Aorta (tissue), 5 donors: ENCODE measurements around the gene HS1BP3. TPM values are rescaled to one million over a fixed set of nuclear protein-coding genes. Genes with fewer than 3 reads are reported as not detected.
A peak's percentile ranks its signal among the peaks of the same experiment; 100 is the strongest.

Experiments
- ATAC-seq: fragments of 200-7000 bp; cut with Tn5 transposase; one replicate; pipeline ENCODE4 v1.9.1; 2022; ENCODE audit warnings: moderate library complexity; ENCODE audit not compliant: low FRiP score
- DNase-seq, 2 donors: peaks; one replicate each; pipeline ENCODE4 v3.0.0-alpha.2; 2020
- H3K27ac ChIP-seq, 2 donors: one replicate each; pipeline ENCODE4 v1.5.1; 2013; ENCODE audit warnings: low read length in 2 of 2, mild to moderate bottlenecking in 2 of 2, moderate library complexity in 2 of 2, control low read depth in 1 of 2, inconsistent platforms in 1 of 2, low read depth in 1 of 2
- H3K27me3 ChIP-seq, 2 donors: one replicate each; pipeline ENCODE4 v1.6.1; 2013; ENCODE audit warnings: control low read depth in 1 of 2, low read length in 1 of 2, mild to moderate bottlenecking in 1 of 2, moderate library complexity in 1 of 2; ENCODE audit not compliant: insufficient read depth in 2 of 2, control insufficient read depth in 1 of 2
- H3K36me3 ChIP-seq, 2 donors: one replicate each; pipeline ENCODE4 v1.6.1; 2013; ENCODE audit warnings: control low read depth in 1 of 2, low read length in 1 of 2, mild to moderate bottlenecking in 1 of 2; ENCODE audit not compliant: insufficient read depth in 2 of 2, control insufficient read depth in 1 of 2
- H3K4me1 ChIP-seq, 2 donors: one replicate each; pipeline ENCODE4 v1.6.1; 2013; ENCODE audit warnings: low read length in 2 of 2, control low read depth in 1 of 2, mild to moderate bottlenecking in 1 of 2, moderate library complexity in 1 of 2; ENCODE audit not compliant: insufficient read depth in 2 of 2, control insufficient read depth in 1 of 2
- H3K4me3 ChIP-seq, 2 donors: one replicate each; pipeline ENCODE4 v1.5.1; 2013; ENCODE audit warnings: low read length in 2 of 2, control low read depth in 1 of 2, mild to moderate bottlenecking in 1 of 2
- H3K9me3 ChIP-seq: one replicate; pipeline ENCODE4 v1.6.1; 2013; ENCODE audit warnings: mild to moderate bottlenecking, low read length; ENCODE audit not compliant: control insufficient read depth
- WGBS, 2 donors: extraction: QIAGEN DNeasy Blood & Tissue Kit; methylation state at CpG; one replicate each; pipeline ENCODE4 v1.1.7; 2013; 5-methylcytosine and 5-hydroxymethylcytosine counted together
- intact Hi-C, 2 donors: fragments of 100-400 bp; cut with DNase I; formaldehyde crosslinking; loops; one replicate each; pipeline versions ENCODE4 v1.14.2 to v1.15.0; 2022
- polyA plus RNA-seq, 2 donors: library from polyadenylated mRNA; stranded (reverse); fragments of 200-250 nt; gene quantifications; one replicate each; pipeline ENCODE4 v1.2.3, GENCODE V29; 2013
- total RNA-seq, 2 donors: library from RNA; stranded (reverse); fragmentation: NEBNext Ultra II Directional; extraction: Animal tissue kit (Norgen Biotek cat#: 25700); gene quantifications; one replicate each; pipeline ENCODE4 v1.2.1, GENCODE V29; 2021
- donor health status: healthy with polysubstance abuse.
- donor health status: Bipolar disorder and iron deficiency.
- donor health status: DM: no; HTN: no; CAD: no.
- donor health status: DM: no; HTN: no; CAD: no.
- donor health status: DM: yes; HTN: yes; CAD: no.

The HS1BP3 gene
- total and polyA plus RNA-seq, 4 donors = 27.5 to 42.3 (median 34.2) TPM

DNA sequence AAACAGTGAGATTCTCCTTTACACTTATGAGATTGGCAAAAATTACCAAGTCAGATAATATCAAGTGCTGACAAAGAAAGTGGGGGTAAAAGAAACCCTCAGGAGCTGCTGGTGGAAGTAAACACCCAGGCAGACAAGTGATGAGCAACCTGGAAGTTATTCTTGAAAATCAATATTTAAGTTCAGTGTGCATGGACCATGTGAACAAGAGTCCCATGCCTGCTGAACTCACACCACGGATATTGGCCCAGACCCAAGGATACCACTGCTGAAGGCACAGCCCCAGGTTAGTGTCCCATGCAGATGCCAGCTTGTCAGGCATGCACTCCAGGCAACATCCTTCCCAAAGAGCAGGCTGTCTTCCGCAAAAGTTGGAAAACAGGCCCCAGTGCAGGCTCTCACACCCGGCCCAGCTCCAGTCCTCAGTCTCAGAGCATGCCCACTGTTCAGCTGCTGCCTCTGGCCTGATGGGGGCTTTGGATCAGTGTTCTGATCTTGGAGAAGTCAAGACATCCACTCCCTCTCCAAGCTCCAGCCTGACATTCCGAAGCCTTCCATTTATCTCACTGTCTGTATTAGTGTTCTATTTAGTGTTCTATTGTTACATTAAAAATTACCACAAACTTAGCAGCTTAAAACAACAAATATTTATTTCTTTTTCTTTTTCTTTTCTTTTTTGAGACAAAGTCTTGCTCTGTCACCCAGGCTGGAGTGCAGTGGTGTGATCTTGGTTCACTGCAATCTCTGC is 70.0 kb downstream of the HS1BP3 start:
- DNase-seq (peak; percentile 42 to 51), ATAC-seq (no peak)
- WGBS, 2 donors = 48 to 51% methylated on average over 4 of the region's 4 CpGs
- Histone ChIP-seq H3K27ac (peak overlapping the region; percentile 35 to 49), H3K27me3 (no peaks in the 10 kb centered on the region), H3K4me1 (no peaks in the 10 kb centered on the region), H3K9me3 (no peaks in the 10 kb centered on the region), H3K4me3 (no peak overlapping the region), H3K36me3 (no peaks in the 10 kb centered on the region)
- intact Hi-C loops = loop anchor here in 1 of 2 donors (5.0 kb wide), 2 partner anchors 36 to 51 kb away; no protein-coding TSS in a partner anchor

GRCh38 chr2:20579866-20580265 is 71.0 kb downstream of the HS1BP3 start:
- intact Hi-C loops = loop anchor here (5.0 kb wide), 3 partner anchors 37 to 128 kb away; no protein-coding TSS in a partner anchor
- Histone ChIP-seq H3K36me3 (no peaks in the 10 kb centered on the region), H3K4me3 (no peak overlapping the region), H3K4me1 (no peaks in the 10 kb centered on the region), H3K27ac (peak overlapping the region; percentile 66 to 67), H3K27me3 (no peaks in the 10 kb centered on the region), H3K9me3 (no peaks in the 10 kb centered on the region)
- no peak for ATAC-seq
- peak; percentile 53 to 69 for DNase-seq
- WGBS, 2 donors = 7 to 15% methylated on average over 1 of the region's 1 CpG

DNA sequence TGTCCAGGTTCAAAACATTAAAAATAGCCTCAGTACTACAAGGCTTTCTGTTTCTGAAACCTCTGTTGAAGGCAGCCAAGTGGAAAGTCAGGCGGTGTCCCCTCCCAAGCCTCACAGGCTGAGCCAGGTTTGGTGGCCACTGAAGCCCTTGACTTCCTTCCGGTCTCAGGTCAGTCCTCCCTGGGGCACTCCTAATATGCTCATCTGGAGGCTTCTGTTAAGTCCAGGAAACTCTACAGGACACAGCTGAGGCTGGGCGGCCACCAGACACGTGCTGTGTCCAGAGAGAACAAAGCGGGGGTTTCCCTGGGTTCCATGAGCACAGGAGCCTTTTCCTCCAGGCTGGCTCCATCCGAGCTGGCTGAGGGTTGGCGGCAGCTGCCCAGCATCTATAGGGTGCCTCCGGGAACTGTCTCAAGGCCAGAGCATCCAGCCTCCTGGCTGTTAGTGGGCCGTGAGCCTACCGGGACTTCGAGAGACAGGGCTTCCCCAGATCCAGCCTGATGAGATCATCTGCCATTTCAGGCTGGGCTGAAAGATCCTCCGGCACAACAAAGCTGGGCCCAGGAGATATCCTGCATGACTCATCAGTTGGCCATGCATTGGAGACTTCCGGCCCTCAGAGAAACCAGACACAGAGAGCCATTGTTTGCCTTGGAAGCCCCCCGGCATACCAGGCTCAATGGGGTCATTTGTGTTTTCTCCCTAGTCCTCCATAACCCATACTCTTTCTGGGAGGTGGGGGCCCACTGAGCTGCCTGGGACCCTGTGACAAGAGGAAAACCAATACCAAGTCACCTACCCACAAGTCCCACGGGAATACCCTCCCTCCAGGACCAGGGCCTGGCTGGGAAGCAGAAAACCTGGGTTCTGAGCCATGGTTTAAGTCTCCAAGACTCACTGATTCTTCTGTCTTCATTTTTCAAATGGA is 71.7 kb downstream of the HS1BP3 start:
- Histone ChIP-seq H3K4me1 (no peaks in the 10 kb centered on the region), H3K9me3 (no peaks in the 10 kb centered on the region), H3K4me3 (no peak overlapping the region), H3K27ac (peak overlapping the region; percentile 66 to 67), H3K36me3 (no peaks in the 10 kb centered on the region), H3K27me3 (no peaks in the 10 kb centered on the region)
- intact Hi-C loops = loop anchor here in 1 of 2 donors (5.0 kb wide), 1 partner anchor 127 kb away; no protein-coding TSS in a partner anchor
- 5 to 7% methylated on average over 15 of the region's 15 CpGs for WGBS, 2 donors
- peak; percentile 90 to 92 for DNase-seq
- peak; percentile 93 for ATAC-seq

- Histone ChIP-seq H3K27ac (peak overlapping the region; percentile 66 to 67), H3K4me3 (no peak overlapping the region), H3K4me1 (no peaks in the 10 kb centered on the region), H3K36me3 (no peaks in the 10 kb centered on the region), H3K9me3 (no peaks in the 10 kb centered on the region), H3K27me3 (no peaks in the 10 kb centered on the region)
- ATAC-seq (no peak), DNase-seq (peak; percentile 35 to 67)
- intact Hi-C loops = loop anchor here in 1 of 2 donors (5.0 kb wide), 1 partner anchor 126 kb away; no protein-coding TSS in a partner anchor
- WGBS, 2 donors = 64 to 65% methylated on average over 6 of the region's 6 CpGs
These were observed 72.5 kb downstream of the HS1BP3 start for GRCh38 chr2:20578266-20578894.

DNA sequence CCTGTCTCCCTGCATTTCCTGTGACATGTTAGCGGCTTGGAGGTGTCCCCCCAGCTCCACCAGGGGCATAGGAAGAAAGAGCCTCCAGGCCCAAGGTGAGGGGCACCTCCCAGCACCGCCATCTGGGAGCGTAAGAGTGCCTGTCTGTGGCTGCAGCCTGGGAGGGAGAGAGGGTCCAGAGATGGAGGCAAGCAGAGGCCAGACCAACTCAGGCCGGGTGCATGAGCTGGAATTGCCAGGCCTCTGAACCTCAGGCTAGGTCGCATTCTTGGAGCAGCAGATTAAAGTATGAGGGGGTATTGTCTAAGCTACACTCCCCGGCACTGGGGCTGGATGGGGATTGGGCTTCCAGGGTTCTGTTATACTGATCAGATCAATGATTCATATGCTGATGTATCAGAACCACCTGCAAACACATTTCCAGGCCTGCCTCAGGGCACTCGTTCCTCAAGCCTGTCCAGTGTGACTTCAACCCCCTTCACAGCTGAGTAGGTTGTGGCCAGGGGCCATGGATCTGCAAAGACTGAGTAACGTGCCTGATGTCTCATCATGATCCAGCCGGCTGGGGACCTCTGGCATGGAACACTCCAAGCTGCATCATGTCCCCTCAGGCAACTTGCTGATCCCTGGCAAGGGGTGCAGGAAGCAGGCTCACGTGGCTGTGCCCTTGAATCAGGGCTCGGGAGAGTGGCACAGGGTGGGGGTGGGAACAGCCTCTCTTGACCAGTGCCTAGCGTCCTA is 73.2 kb downstream of the HS1BP3 start:
- intact Hi-C loops = loop anchor here in 1 of 2 donors (5.0 kb wide), 1 partner anchor 125 kb away; no protein-coding TSS in a partner anchor
- Histone ChIP-seq H3K4me1 (no peaks in the 10 kb centered on the region), H3K27me3 (no peaks in the 10 kb centered on the region), H3K9me3 (no peaks in the 10 kb centered on the region), H3K4me3 (no peak overlapping the region), H3K36me3 (no peaks in the 10 kb centered on the region), H3K27ac (peak overlapping the region in 1 of 2 donors; percentile 66)
- WGBS, 2 donors = 58 to 60% methylated on average over 12 of the region's 12 CpGs
- DNase-seq (peak; percentile 51 to 79), ATAC-seq (no peak)

DNA sequence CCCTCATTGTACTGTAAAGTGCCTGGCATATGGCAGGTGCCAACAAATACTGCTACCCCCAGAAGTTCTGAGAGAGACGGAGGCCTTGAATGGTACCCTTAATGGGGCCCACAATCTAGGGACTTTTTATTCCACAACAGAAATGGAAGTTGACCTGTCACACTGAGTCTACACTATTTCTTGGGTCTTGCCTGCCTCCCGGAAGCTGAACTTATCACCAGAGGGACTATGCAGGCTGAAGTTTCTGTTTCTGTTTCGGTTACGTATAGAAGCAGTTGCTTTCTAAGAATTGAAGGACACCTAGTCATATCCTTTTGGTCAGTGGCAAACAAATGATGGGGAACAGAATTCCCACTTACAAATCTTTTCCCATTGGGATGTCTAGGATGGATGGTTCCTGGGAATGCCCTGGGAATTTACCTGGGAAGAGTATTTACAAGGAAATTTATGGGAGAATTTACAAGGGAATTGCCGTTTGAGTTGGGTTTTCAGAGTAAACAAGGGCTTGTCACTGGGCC is 74.2 kb downstream of the HS1BP3 start:
- H3K27ac ChIP-seq = no peak overlapping the region
- no peak overlapping the region for H3K4me3 ChIP-seq
- H3K4me1 ChIP-seq = no peaks in the 10 kb centered on the region
- no peaks in the 10 kb centered on the region for H3K36me3 ChIP-seq
- H3K9me3 ChIP-seq = no peaks in the 10 kb centered on the region
- no peaks in the 10 kb centered on the region for H3K27me3 ChIP-seq
- DNase-seq = no peak
- no peak for ATAC-seq
- 87 to 94% methylated on average over 5 of the region's 5 CpGs for WGBS, 2 donors
- intact Hi-C loops = loop anchor here in 1 of 2 donors (5.0 kb wide), 1 partner anchor 124 kb away; no protein-coding TSS in a partner anchor

GRCh38 chr2:20575935-20576597 is 74.8 kb downstream of the HS1BP3 start:
- Histone ChIP-seq H3K4me1 (no peaks in the 10 kb centered on the region), H3K4me3 (no peak overlapping the region), H3K9me3 (no peaks in the 10 kb centered on the region), H3K36me3 (no peaks in the 10 kb centered on the region), H3K27me3 (no peaks in the 10 kb centered on the region), H3K27ac (no peak overlapping the region)
- intact Hi-C loops = loop anchor here in 1 of 2 donors (5.0 kb wide), 1 partner anchor 124 kb away; no protein-coding TSS in a partner anchor
- ATAC-seq (no peak), DNase-seq (no peak)
- WGBS, 2 donors = 94 to 95% methylated on average over 9 of the region's 9 CpGs
